ENCODE measurements around the gene ZBTB46. TPM values are rescaled to one million over a fixed set of nuclear protein-coding genes. Genes with fewer than 3 reads are reported as not detected.

Gene ZBTB46
- total and polyA plus RNA-seq, 10 of the 15 experiments (the other 5 are each of a cell fraction or from before 2014, with no cell fraction given) = 0.15 to 0.92 (median 0.34) TPM

GRCh38 chr20:63787302-63787701, 43.8 kb downstream of the ZBTB46 start (continued):
- TF ChIP-seq, protein P1, sequence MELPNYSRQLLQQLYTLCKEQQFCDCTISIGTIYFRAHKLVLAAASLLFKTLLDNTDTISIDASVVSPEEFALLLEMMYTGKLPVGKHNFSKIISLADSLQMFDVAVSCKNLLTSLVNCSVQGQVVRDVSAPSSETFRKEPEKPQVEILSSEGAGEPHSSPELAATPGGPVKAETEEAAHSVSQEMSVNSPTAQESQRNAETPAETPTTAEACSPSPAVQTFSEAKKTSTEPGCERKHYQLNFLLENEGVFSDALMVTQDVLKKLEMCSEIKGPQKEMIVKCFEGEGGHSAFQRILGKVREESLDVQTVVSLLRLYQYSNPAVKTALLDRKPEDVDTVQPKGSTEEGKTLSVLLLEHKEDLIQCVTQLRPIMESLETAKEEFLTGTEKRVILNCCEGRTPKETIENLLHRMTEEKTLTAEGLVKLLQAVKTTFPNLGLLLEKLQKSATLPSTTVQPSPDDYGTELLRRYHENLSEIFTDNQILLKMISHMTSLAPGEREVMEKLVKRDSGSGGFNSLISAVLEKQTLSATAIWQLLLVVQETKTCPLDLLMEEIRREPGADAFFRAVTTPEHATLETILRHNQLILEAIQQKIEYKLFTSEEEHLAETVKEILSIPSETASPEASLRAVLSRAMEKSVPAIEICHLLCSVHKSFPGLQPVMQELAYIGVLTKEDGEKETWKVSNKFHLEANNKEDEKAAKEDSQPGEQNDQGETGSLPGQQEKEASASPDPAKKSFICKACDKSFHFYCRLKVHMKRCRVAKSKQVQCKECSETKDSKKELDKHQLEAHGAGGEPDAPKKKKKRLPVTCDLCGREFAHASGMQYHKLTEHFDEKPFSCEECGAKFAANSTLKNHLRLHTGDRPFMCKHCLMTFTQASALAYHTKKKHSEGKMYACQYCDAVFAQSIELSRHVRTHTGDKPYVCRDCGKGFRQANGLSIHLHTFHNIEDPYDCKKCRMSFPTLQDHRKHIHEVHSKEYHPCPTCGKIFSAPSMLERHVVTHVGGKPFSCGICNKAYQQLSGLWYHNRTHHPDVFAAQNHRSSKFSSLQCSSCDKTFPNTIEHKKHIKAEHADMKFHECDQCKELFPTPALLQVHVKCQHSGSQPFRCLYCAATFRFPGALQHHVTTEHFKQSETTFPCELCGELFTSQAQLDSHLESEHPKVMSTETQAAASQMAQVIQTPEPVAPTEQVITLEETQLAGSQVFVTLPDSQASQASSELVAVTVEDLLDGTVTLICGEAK (IDR thresholded peaks at IDR 0.05; ENCODE audit: borderline replicate concordance) = no peak
- no peak for TF ChIP-seq ZBED1 (IDR thresholded peaks at IDR 0.05; ENCODE audit: borderline replicate concordance)
- no peak for TF ChIP-seq ZNF274 (IDR thresholded peaks at IDR 0.05; ENCODE audit: insufficient read depth, insufficient read length)
- TF ChIP-seq MXI1 (IDR thresholded peaks at IDR 0.05; ENCODE audit: low read depth, low read length) = no peak
- no peak for TF ChIP-seq NR2C2 (IDR thresholded peaks at IDR 0.05; ENCODE audit: borderline replicate concordance, control insufficient read depth, insufficient read length, low read depth)
- TF ChIP-seq USF2 (IDR thresholded peaks at IDR 0.05; ENCODE audit: borderline replicate concordance, low read depth, low read length) = no peak

DNA sequence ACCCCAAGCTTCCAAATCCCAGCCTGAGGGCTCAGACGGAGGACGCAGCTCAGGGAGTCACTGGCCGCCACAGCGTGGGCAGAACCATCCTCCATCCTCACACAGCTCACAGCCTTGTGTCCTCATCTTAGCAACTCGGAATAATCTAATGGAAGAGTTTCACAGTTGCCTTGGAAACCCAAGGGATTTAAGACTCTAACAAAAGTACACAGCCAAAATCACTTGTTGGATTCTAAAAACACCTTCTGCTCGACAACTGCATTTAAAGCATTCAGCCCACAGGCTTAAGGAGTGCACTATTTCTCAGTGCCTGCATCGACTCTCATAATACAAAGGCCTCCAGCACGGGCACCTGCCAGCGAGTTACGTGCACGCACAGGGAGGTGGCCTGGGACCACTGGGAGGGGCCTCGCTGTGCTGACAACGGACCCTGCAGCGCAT, 45.4 kb downstream of the ZBTB46 start:
- POLR2A ChIA-PET = interaction anchor here (1.4 kb wide), 1 partner anchor 73 kb away, joined by 5 read pairs; no protein-coding TSS in a partner anchor
- SMC1A ChIA-PET (ENCODE audit: uncharacterized antibody, unreplicated experiment) = interaction anchor here (0.7 to 4.0 kb wide), 9 partner anchors 9 to 111 kb away, joined by 3 to 19 read pairs (median 4); partner anchors contain the start of genes ARFRP1, TPD52L2 and ZGPAT
- CTCF ChIA-PET = interaction anchor here (0.6 to 4.2 kb wide), 21 partner anchors 8 to 335 kb away, joined by 3 to 38 read pairs (median 4); partner anchors contain the start of genes ARFRP1, PTK6, TPD52L2 and ZGPAT

More for the DNA sequence above, 45.4 kb downstream of the ZBTB46 start:
- no peaks in the 10 kb centered on the region for H3K9me3 ChIP-seq (replicated peaks; ENCODE audit: control insufficient read depth, insufficient read depth, low read length)
- intact Hi-C loops (cut with micrococcal nuclease; ENCODE audit: unreplicated experiment) = loop anchor here (2.0 kb wide), 3 partner anchors 79 to 87 kb away; partner anchors contain the start of genes ARFRP1 and TPD52L2
- DNase-seq (ENCODE audit: low read depth, low spot score) = no peak
- in situ Hi-C loops (cut with MboI) = no loop called here
- BruUV-seq (replicated peaks) = no TSS peak
- no peak overlapping the region for H3K9ac ChIP-seq (ENCODE audit: control insufficient read depth, insufficient read depth, low read length)
- no peak overlapping the region for H2AFZ ChIP-seq (ENCODE audit: control insufficient read depth, low read depth, low read length)
- no peak overlapping the region for H3K4me2 ChIP-seq (ENCODE audit: control insufficient read depth, insufficient read depth)
- RAD21 ChIA-PET (ENCODE audit: unreplicated experiment) = interaction anchor here (0.6 to 2.3 kb wide), 6 partner anchors 68 to 296 kb away, joined by 3 to 18 read pairs (median 8); partner anchors contain the start of gene TPD52L2
- ATAC-seq = no peak
- FAIRE-seq = no peak
- WGBS (ENCODE audit: insufficient coverage, insufficient replicate concordance, low lambda C conversion rate, missing lambda C conversion rate) = 57% methylated on average over 14 of the region's 14 CpGs
- peaks cover 8% of the 10 kb centered on the region for H3K4me1 ChIP-seq (ENCODE audit: control insufficient read depth, insufficient read depth, low read length)
- no peaks in the 10 kb centered on the region for H3K79me2 ChIP-seq (ENCODE audit: control insufficient read depth, insufficient read depth, low read length)
- no peaks in the 10 kb centered on the region for H4K20me1 ChIP-seq (ENCODE audit: control insufficient read depth, insufficient read depth)
- H3K4me3 ChIP-seq = no peak overlapping the region
- no peaks in the 10 kb centered on the region for H3K27me3 ChIP-seq (replicated peaks in 1 of 2; ENCODE audit: control insufficient read depth in 2 of 2, insufficient read depth in 2 of 2, low read length in 1 of 2)
- H3K36me3 ChIP-seq (ENCODE audit: control insufficient read depth in 2 of 2, insufficient read depth in 2 of 2, low read length in 1 of 2) = no peaks in the 10 kb centered on the region
- no peak overlapping the region for H3K27ac ChIP-seq (ENCODE audit: control insufficient read depth, insufficient read depth)
- no peak for TF ChIP-seq ZNF384 (IDR thresholded peaks at IDR 0.05; ENCODE audit: borderline replicate concordance, low read depth, low read length)

Data from GM12878 (cell line).